Naive B cell (primary cell): ENCODE results near the gene LOXL3. TPM values are rescaled to one million over a fixed set of nuclear protein-coding genes. Genes with fewer than 3 reads are reported as not detected.
A peak's percentile ranks its signal among the peaks of the same experiment; 100 is the strongest.
"Not testable (repeated sequence)": the region's sequence is repeated elsewhere in the genome, so short reads cannot be mapped to it uniquely, and the experiment has no call there.

Source experiments
- ATAC-seq, 2 donors: fragments of 150-1000 bp; cut with Tn5 transposase; 2 replicates each; pipeline ENCODE4 v1.10.0; 2021; ENCODE audit warnings: low read depth in 2 of 2, mild to moderate bottlenecking in 2 of 2, moderate library complexity in 2 of 2
- DNase-seq: peaks from one replicate; pipeline ENCODE4 v3.0.0; 2022
- H3K27ac Mint-ChIP-seq, 6 donors: one replicate each; pipeline ENCODE4 v1.8.0; 2020 to 2022; ENCODE audit warnings: mild to moderate bottlenecking in 6 of 6, mixed read lengths in 6 of 6, moderate library complexity in 5 of 6, inconsistent platforms in 2 of 6
- H3K27me3 Mint-ChIP-seq, 3 donors: one replicate each; pipeline ENCODE4 v1.8.0; 2021 to 2022; ENCODE audit warnings: mixed read lengths in 3 of 3, mild to moderate bottlenecking in 1 of 3
- H3K36me3 Mint-ChIP-seq, 2 donors: one replicate each; pipeline ENCODE4 v1.8.0; 2020 to 2022; ENCODE audit warnings: mixed read lengths in 2 of 2, inconsistent platforms in 1 of 2, mild to moderate bottlenecking in 1 of 2
- H3K4me1 Mint-ChIP-seq, 3 donors: one replicate each; pipeline ENCODE4 v1.8.0; 2020 to 2022; ENCODE audit warnings: mixed read lengths in 3 of 3, inconsistent platforms in 1 of 3, mild to moderate bottlenecking in 1 of 3, moderate library complexity in 1 of 3
- H3K4me3 Mint-ChIP-seq, 8 donors: one replicate each; pipeline ENCODE4 v1.8.0; 2020 to 2022; ENCODE audit warnings: mild to moderate bottlenecking in 8 of 8, mixed read lengths in 8 of 8, moderate library complexity in 8 of 8, inconsistent platforms in 2 of 8
- H3K9me3 Mint-ChIP-seq, 7 donors: one replicate each; pipeline ENCODE4 v1.8.0; 2020 to 2022; ENCODE audit warnings: mixed read lengths in 7 of 7, mild to moderate bottlenecking in 5 of 7, inconsistent platforms in 2 of 7, moderate library complexity in 1 of 7
- polyA plus RNA-seq, 6 donors: library from polyadenylated mRNA; unstranded; fragments of 300-500 nt; fragmentation: Illumina TruSeq; gene quantifications; one replicate each; pipeline ENCODE4 v1.2.3, GENCODE V29; 2021; ENCODE audit warnings: low read depth in 6 of 6

Gene LOXL3
- polyA plus RNA-seq, 6 donors from 2014 or later, result 0.25 to 0.29 TPM; not detected in 4

DNA sequence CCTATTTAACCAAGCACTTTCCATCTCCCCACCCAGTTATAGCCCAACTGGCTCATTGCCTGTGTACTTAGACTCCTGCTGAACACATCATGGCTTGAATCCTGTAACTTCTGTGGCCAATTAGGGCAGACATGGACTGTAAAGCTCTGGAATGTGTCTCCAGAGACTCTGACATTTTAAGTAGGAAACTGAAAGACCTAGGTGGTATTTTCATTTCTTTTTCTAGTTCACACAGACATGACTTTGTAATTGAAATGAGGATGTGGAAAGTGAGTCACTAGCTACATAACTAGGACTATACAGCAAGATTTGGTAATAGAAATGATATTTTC lies 13.0 kb upstream of the LOXL3 start:
- no peak for ATAC-seq
- no peak for DNase-seq
- peaks cover 0 to 7% (median 0%) of the 10 kb centered on the region in 3 donors for H3K27me3 Mint-ChIP-seq
- H3K27ac Mint-ChIP-seq, result no peak overlapping the region
- H3K36me3 Mint-ChIP-seq, result no peaks in the 10 kb centered on the region
- no peaks in the 10 kb centered on the region for H3K9me3 Mint-ChIP-seq
- peaks cover 6 to 10% (median 8%) of the 10 kb centered on the region in 3 donors for H3K4me1 Mint-ChIP-seq
- H3K4me3 Mint-ChIP-seq, result no peak overlapping the region

- H3K27me3 Mint-ChIP-seq, result peaks cover 0 to 10% (median 0%) of the 10 kb centered on the region in 3 donors
- H3K27ac Mint-ChIP-seq, result peak overlapping the region in 1 of 6 donors; percentile 25
- no peak for DNase-seq
- H3K36me3 Mint-ChIP-seq, result no peaks in the 10 kb centered on the region
- no peak overlapping the region for H3K4me3 Mint-ChIP-seq
- no peak for ATAC-seq
- no peaks in the 10 kb centered on the region for H3K9me3 Mint-ChIP-seq
- H3K4me1 Mint-ChIP-seq, result peaks cover 6 to 10% (median 8%) of the 10 kb centered on the region in 3 donors
These were observed 12.5 kb upstream of the LOXL3 start for GRCh38 chr2:74566076-74566753.

GRCh38 chr2:74564222-74564621 lies 10.5 kb upstream of the LOXL3 start:
- DNase-seq, result no peak
- Mint-ChIP-seq H3K27me3 (peaks cover 0 to 10% (median 0%) of the 10 kb centered on the region in 3 donors), H3K4me3 (peak overlapping the region in 1 of 8 donors; percentile 6)

GRCh38 chr2:74562126-74562775 lies 8.5 kb upstream of the LOXL3 start:
- DNase-seq, result no peak
- peak overlapping the region in 1 of 8 donors; percentile 35 for H3K4me3 Mint-ChIP-seq
- peak overlapping the region in 3 of 6 donors; percentile 13 to 82 (median 23) for H3K27ac Mint-ChIP-seq
- H3K9me3 Mint-ChIP-seq, result no peaks in the 10 kb centered on the region
- no peak for ATAC-seq
- H3K27me3 Mint-ChIP-seq, result peaks cover 0 to 10% (median 0%) of the 10 kb centered on the region in 3 donors
- peaks cover 0 to 10% (median 4%) of the 10 kb centered on the region in 3 donors for H3K4me1 Mint-ChIP-seq
- H3K36me3 Mint-ChIP-seq, result no peaks in the 10 kb centered on the region

More at GRCh38 chr2:74564222-74564621, 10.5 kb upstream of the LOXL3 start:
- H3K4me1 Mint-ChIP-seq, result peaks cover 0 to 9% (median 8%) of the 10 kb centered on the region in 3 donors
- H3K36me3 Mint-ChIP-seq, result no peaks in the 10 kb centered on the region
- no peak for ATAC-seq
- H3K27ac Mint-ChIP-seq, result no peak overlapping the region
- H3K9me3 Mint-ChIP-seq, result no peaks in the 10 kb centered on the region

- not testable (repeated sequence) for H3K36me3 Mint-ChIP-seq, ATAC-seq, H3K27ac Mint-ChIP-seq, DNase-seq, H3K9me3 Mint-ChIP-seq, H3K4me3 Mint-ChIP-seq
- Mint-ChIP-seq H3K27me3 (peaks cover 0 to 10% (median 0%) of the 10 kb centered on the region in 3 donors), H3K4me1 (peaks cover 8 to 22% (median 16%) of the 10 kb centered on the region in 3 donors)
These were observed 7.3 kb upstream of the LOXL3 start for GRCh38 chr2:74561022-74561421.

- peaks cover 9 to 26% (median 21%) of the 10 kb centered on the region in 3 donors for H3K4me1 Mint-ChIP-seq
- H3K27ac Mint-ChIP-seq, result peak overlapping the region in 2 of 6 donors; percentile 12 to 91
- H3K4me3 Mint-ChIP-seq, result no peak overlapping the region
- no peak for DNase-seq
- H3K27me3 Mint-ChIP-seq, result peaks cover 0 to 10% (median 0%) of the 10 kb centered on the region in 3 donors
- no peaks in the 10 kb centered on the region for H3K36me3 Mint-ChIP-seq
- no peak for ATAC-seq
- no peaks in the 10 kb centered on the region for H3K9me3 Mint-ChIP-seq
These were observed 6.8 kb upstream of the LOXL3 start for GRCh38 chr2:74560591-74560990.

DNA sequence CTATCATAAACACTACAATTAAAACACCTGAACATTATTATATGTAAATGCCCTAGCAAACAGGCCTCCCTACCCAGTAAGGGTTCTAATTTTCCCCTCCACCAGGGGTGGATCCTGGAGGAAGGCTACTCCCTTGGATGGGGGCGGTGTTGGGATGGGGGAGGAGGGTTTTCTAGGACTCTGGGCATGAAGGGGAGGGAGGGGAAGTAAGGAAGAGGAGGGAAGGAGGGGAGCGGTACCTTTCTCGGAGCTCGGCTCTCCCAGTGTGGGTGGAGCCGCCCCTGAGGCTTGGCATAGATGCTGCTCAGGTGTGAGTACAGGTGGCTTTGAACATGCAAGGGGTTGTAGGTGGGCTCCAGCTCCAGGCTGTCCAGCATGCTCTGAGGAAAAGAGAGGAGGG lies 6.2 kb upstream of the LOXL3 start:
- Mint-ChIP-seq H3K27ac (no peak overlapping the region), H3K36me3 (no peaks in the 10 kb centered on the region), H3K4me3 (no peak overlapping the region), H3K9me3 (no peaks in the 10 kb centered on the region), H3K4me1 (peaks cover 16 to 33% (median 28%) of the 10 kb centered on the region in 3 donors), H3K27me3 (peaks cover 0 to 10% (median 0%) of the 10 kb centered on the region in 3 donors)
- no peak for ATAC-seq
- no peak for DNase-seq

- no peak for ATAC-seq
- peaks cover 0 to 10% (median 0%) of the 10 kb centered on the region in 3 donors for H3K27me3 Mint-ChIP-seq
- peak overlapping the region in 1 of 8 donors; percentile 61 for H3K4me3 Mint-ChIP-seq
- no peaks in the 10 kb centered on the region for H3K9me3 Mint-ChIP-seq
- peaks cover 22 to 37% (median 33%) of the 10 kb centered on the region in 3 donors for H3K4me1 Mint-ChIP-seq
- no peaks in the 10 kb centered on the region for H3K36me3 Mint-ChIP-seq
- peak overlapping the region in 2 of 6 donors; percentile 49 to 81 for H3K27ac Mint-ChIP-seq
- no peak for DNase-seq
These were observed 4.8 kb upstream of the LOXL3 start for GRCh38 chr2:74558284-74559230.

- Mint-ChIP-seq H3K27me3 (peaks cover 0 to 5% (median 0%) of the 10 kb centered on the region in 3 donors), H3K4me3 (peak overlapping the region in 5 of 8 donors; percentile 87 to 97 (median 93)), H3K27ac (peak overlapping the region in 1 of 6 donors; percentile 69), H3K4me1 (peaks cover 29 to 40% (median 35%) of the 10 kb centered on the region in 3 donors), H3K9me3 (no peaks in the 10 kb centered on the region), H3K36me3 (no peaks in the 10 kb centered on the region)
- no peak for DNase-seq
- no peak for ATAC-seq
These were observed 3.2 kb upstream of the LOXL3 start for GRCh38 chr2:74556831-74557370.

DNA sequence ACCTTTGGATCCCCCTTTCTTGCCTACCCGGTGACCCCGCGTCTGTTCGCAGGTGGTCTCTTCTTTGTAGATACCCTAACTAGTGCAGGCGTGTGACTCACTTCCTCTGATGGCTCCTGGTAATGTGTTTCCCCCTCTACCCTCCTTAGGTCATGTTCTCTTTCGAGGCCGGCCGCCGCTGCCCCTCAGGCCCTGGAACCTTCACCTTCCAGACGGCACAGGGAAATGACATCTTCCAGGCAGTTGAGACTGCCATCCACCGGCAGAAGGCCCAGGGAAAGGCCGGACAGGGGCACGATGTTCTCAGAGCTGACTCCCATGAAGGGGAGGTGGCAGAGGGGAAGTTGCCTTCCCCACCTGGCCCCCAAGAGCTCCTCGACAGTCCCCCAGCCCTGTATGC lies 2.4 kb upstream of the LOXL3 start:
- H3K4me3 Mint-ChIP-seq, result peak overlapping the region; percentile 72 to 97 (median 93)
- no peaks in the 10 kb centered on the region for H3K36me3 Mint-ChIP-seq
- H3K27me3 Mint-ChIP-seq, result peaks cover 0 to 7% (median 6%) of the 10 kb centered on the region in 3 donors
- H3K9me3 Mint-ChIP-seq, result no peaks in the 10 kb centered on the region
- ATAC-seq (no peak), DNase-seq (no peak)
- H3K4me1 Mint-ChIP-seq, result peaks cover 29 to 39% (median 35%) of the 10 kb centered on the region in 3 donors
- H3K27ac Mint-ChIP-seq, result peak overlapping the region in 4 of 6 donors; percentile 27 to 89 (median 84)

- DNase-seq, result no peak
- ATAC-seq, result no peak
- peak overlapping the region; percentile 87 to 98 (median 94) for H3K4me3 Mint-ChIP-seq
- H3K4me1 Mint-ChIP-seq, result peaks cover 29 to 38% (median 35%) of the 10 kb centered on the region in 3 donors
- H3K27ac Mint-ChIP-seq, result peak overlapping the region; percentile 27 to 95 (median 82)
- H3K36me3 Mint-ChIP-seq, result no peaks in the 10 kb centered on the region
- peaks cover 0 to 9% (median 7%) of the 10 kb centered on the region in 3 donors for H3K27me3 Mint-ChIP-seq
- no peaks in the 10 kb centered on the region for H3K9me3 Mint-ChIP-seq
These were observed 1.9 kb upstream of the LOXL3 start for GRCh38 chr2:74555610-74556103.

DNA sequence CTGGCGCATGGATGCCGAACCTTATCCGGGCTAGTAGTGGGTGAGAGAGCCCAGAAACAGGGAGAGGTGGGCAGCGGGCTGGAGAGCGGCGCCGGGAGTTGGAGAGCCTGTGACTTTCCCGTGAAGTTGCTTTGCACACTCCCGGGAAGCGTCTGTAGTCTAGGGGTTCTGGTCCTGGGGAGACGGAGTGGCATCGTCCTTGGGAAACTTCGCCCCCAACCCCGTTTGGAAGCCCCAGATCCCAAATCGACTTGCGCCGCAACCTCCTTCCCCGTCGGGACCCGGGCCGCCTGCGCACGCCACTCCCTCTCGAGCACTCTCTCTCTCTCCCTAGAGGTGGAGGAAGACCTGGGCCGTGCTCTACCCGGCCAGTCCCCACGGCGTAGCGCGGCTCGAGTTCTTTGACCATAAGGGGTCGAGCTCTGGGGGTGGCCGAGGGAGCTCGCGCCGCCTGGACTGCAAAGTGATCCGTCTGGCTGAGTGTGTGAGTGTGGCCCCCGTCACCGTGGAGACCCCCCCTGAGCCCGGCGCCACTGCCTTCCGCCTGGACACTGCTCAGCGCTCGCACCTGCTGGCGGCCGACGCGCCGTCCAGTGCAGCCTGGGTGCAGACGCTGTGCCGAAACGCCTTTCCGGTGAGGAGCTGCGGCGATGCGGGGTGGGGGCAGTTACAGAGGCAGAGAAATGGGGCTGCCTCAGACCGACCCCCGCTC lies 1.2 kb upstream of the LOXL3 start:
- peaks cover 29 to 37% (median 35%) of the 10 kb centered on the region in 3 donors for H3K4me1 Mint-ChIP-seq
- H3K4me3 Mint-ChIP-seq, result peak overlapping the region; percentile 87 to 98 (median 94)
- ATAC-seq, result peak; percentile 52 to 57
- peak; percentile 42 for DNase-seq
- H3K9me3 Mint-ChIP-seq, result no peaks in the 10 kb centered on the region
- H3K27ac Mint-ChIP-seq, result peak overlapping the region in 5 of 6 donors; percentile 80 to 96 (median 89)
- H3K36me3 Mint-ChIP-seq, result no peaks in the 10 kb centered on the region
- H3K27me3 Mint-ChIP-seq, result peaks cover 6 to 13% (median 13%) of the 10 kb centered on the region in 3 donors
